ENCODE measurements around the gene GALNS.
A peak's percentile ranks its signal among the peaks of the same experiment; 100 is the strongest.
"Not testable (repeated sequence)": the region's sequence is repeated elsewhere in the genome, so short reads cannot be mapped to it uniquely, and the experiment has no call there.

Gene GALNS, protein sequence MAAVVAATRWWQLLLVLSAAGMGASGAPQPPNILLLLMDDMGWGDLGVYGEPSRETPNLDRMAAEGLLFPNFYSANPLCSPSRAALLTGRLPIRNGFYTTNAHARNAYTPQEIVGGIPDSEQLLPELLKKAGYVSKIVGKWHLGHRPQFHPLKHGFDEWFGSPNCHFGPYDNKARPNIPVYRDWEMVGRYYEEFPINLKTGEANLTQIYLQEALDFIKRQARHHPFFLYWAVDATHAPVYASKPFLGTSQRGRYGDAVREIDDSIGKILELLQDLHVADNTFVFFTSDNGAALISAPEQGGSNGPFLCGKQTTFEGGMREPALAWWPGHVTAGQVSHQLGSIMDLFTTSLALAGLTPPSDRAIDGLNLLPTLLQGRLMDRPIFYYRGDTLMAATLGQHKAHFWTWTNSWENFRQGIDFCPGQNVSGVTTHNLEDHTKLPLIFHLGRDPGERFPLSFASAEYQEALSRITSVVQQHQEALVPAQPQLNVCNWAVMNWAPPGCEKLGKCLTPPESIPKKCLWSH

DNA sequence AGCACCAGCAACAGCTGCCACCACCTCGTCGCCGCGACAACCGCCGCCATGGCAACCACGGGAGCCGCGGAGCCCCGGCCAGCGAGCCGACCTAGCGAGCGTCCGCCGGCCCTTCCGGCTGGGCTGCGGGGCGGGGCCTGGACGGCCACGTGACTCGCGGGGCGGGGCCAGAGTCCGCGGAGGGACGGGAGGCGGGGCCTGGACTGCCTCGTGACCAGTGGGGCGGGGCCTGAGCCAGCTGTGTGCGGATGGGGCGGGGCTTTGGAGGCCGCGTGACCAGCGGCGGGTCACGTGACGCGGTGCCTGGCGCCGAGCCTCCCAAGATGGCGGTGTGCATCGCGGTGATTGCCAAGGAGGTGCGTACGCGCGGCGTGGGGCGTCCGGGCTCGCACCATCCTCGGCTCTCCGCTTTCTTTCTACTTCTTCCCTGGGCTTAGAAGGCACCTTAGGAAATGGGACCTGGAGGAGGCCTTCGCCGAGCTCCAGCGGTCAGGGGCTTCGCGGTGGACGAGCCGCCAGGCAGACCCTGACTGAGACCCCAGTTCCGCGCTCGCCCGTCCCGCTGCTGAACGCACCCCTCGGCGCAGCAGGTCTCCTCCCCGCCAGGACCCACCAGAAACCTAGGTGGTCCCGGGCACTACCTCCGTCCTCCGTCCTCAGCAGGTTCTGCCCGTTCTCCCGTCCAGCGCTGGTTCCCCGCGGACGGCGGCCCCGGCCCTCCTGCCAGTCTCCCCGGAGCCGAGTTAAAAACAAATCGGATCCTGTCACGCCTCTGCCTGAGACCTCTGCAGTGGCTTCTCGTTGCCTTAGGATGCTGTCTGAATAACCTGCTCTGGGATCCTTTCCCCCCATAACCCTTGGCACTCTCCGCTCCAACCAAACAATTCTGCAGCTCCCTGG lies at the start of gene GALNS, which contains the start of gene TRAPPC2L:
GALNS (minus strand) TSS at position 120 of the 900 bp plus-strand sequence; CDS start at position 50, 70 bp downstream.
TRAPPC2L (plus strand) TSS at position 300 of the 900 bp plus-strand sequence; CDS start at position 324, 24 bp downstream.
- peak; percentile 78 to 86 for DNase-seq

DNA sequence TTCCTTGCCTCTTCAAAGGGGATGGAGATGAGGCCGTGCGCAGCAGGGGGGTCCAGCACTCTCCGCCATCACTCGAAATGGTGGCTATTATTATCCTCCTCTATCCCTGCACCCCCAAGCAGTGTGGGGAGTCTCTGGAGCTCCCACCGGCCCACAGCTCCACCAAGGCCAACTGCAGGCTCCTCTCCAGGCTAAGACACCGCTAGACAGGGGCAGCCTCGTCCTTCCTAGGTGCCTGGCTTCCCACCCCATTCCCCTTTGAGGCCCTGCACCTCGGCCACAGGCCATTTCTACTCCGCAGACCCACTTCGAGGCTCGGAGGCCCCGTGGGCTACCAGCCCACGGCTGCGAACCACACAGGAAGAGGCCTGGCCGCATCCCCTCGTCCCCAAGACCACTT lies 49.3 kb upstream of the GALNS start:
- DNase-seq = no peak

DNA sequence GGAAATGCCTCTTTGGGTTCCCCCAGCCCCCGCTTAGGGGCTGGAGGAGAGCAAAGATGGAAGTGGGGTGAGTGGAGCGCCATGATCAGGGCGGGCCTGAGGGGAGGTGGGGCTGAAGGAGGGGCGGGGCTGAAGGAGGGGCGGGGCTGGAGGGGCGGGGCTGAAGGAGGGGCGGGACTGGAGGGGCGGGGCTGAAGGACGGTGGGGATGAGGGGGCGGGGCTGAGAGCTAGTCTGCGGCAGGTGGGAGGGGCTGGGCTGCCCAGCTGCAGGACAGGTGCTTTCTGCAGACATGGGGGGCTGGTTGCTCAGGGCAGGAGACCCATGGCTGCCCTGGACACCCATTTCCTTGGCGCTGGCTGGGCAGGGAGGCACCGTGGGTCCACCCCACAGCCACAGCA lies 48.8 kb upstream of the GALNS start:
- no peak for DNase-seq

DNA sequence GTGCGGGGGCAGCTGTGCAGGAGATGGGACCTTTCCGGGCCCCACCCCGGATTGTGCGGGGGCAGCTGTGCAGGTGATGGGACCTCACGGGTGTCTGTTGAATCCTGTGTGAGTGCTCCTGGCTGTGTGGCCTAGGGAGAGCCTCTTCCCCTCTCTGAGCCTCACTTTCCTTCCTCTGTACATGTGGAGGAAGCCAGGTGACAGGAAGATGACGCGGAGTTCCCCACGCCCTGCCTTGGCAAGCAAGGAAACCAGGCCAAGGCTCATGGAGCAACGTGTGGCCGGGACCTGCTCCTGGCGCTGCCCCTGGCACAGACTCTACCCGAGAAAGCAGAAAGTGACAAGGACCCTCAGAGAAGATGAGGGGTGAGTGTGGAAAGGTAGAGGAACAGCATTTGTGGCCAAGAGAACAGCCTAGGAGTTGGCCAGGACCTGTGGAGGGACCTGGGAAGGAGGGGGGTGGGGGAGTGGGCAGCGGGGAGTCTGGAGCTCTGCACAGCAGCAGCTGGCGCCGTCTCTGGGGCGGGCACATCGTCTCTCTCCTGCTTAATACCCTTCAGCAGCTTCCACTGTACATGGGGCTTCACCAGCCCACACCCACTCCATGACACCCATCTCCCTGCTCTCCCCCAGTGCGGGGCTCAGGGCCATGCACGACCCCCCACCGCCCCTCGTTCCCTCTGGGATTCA lies 48.1 kb upstream of the GALNS start:
- no peak for DNase-seq

DNA sequence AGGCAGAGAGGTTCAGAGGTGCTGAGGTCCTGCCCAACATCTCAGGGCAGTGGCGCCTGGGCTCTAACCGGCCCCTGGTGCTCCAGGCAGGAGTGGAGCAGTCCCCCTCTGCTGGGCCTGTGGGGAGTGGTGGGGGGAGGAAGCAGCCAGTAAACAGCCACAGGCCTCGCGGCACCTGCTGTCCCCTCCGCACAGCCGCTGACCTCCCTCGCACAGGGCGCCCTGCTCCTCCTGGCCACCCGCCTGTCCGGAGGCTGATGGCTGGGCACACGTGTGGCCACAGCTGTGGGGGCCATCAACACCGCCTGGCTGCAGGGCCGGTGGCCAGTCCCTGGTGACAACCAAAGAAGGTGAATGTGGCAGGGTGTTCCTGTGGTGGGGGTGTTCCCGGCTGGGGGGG lies 46.5 kb upstream of the GALNS start:
- no peak for DNase-seq

DNA sequence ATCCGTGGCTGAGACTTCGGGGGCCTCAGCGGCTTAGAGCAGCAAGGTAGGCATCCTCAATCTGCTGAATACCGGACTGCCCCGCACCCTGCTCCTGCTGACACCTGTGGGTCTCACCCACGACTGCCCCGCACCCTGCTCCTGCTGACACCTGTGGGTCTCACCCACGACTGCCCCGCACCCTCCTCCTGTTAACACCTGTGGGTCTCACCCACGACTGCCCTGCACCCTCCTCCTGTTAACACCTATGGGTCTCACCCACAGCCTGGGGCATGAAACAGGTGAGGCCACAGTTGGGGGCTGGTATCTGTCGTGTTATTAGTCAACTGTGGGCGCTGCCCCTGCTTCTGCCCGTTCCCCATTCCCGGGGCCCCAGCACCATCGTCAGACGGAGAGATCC lies 46.0 kb upstream of the GALNS start:
- DNase-seq = no peak

DNA sequence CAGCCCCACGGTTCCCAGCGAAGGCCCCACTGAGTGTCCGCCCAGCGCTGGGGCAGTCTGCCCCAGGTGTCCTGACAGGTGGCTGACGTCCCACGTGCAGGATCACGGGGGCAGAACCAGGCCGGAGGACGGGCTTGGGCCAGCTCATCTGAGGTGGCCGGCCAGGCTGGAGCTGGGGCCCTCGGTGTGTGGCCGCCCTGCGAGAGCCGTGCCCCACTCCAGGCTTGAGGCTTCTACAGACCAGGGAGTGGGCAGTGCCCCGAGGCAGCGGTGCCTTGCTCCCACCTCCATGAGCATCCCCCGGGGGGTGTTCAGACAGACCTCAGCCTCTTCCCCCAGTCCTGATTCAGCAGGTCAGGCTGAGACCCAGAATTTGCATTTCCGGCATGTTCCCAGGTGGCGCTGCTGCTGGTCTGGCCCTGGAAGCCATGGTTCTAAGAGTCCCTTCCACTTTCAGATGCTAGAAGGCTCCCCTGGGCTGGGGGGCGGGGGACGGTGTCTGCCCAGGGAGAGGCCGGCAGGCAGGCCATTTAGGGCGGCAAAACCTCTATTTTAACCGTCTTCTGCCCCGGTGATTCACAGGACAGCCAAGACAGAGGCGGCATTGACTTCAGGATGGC lies 45.1 kb upstream of the GALNS start:
- no peak for DNase-seq

DNA sequence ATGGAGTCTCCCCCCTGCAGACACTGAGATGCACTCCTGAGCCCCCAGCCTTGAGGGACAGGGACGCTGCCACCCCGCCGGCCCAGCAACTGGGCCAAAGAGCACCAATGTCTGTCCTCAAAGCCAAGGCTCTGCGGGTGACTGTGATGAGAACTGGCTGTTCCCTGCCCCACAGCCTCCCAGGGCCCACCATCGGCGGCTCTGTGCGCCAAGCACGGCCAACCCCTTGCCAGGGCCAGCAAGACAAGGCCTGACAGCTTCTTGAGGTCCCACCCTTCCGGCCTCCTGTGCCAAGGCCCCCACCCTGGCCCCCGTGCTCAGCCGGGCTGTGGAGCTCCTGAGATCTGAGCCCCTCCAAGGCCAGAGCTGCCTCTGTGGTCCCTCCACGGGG lies 43.9 kb upstream of the GALNS start:
- DNase-seq = no peak

DNA sequence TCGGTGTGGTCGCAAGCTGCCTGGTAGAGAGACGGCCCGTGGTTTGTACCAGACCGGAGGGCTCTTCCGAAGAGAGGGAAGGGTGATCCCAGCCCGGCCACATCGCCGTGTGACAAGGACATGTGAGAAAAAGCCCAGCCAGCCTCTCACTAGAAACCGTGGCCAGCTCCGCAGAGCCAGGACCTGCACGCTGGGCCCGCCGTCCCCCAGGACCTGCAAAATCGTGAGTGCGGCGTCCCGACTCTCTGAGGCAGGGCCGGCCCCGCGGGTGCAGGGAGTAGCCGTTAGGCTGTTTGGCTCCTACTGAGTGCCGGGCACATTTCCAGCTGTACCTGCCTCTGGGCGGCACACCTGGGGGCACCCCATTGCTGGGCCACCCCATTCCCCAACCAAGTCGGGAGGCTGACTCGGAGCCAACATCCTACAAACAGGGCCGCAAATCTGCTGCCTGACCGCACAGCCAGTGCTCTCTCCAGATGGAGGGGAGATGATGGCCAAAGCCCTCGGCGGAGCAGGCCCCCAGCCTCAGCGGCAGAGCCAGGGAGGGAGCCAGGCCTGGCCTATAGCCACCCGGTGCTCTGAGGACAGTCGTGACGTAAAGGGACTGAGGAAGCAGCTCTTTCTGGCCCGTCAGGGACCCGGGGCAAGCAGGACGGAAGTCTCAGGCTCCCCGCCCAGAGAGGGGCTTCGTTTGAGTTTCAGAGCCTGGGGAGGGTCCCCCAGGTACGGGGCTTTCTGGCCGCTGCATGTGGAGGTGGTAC lies 43.3 kb upstream of the GALNS start:
- no peak for DNase-seq

DNA sequence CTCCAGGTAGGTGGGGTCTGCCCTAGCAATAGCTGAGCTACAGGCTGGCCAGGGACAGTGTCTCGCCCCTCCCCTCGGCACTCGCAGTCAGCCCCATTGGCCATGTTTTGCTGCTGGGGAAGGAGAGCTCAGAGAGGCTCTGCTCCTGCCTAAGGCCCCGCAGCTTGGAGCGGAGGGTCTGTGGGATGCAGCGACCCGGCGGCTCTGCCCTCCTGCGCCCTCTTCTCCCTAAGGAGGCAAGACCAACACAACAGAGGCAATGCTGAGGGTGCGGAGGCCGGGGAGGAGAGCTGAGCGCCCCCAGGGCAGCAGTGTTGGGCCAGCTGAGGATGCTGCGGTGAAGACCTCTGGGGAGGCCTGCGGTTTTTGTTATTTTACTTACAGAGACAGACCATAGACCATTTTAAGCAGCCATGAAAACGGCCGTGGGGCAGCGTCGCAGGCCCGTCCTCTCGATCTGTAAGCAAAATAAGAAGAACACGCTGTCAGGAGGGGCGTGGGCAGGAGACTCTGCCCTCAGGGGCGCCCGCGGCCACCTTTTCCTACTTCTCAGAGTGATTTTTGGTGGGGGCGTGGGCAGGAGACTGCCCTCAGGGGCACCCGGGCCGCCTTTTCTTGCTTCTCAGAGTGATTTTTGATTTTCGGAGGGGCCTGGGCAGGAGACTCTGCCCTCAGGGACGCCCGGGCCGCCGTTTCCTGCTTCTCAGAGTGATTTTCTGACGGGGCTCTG lies 41.1 kb upstream of the GALNS start:
- DNase-seq = no peak

DNA sequence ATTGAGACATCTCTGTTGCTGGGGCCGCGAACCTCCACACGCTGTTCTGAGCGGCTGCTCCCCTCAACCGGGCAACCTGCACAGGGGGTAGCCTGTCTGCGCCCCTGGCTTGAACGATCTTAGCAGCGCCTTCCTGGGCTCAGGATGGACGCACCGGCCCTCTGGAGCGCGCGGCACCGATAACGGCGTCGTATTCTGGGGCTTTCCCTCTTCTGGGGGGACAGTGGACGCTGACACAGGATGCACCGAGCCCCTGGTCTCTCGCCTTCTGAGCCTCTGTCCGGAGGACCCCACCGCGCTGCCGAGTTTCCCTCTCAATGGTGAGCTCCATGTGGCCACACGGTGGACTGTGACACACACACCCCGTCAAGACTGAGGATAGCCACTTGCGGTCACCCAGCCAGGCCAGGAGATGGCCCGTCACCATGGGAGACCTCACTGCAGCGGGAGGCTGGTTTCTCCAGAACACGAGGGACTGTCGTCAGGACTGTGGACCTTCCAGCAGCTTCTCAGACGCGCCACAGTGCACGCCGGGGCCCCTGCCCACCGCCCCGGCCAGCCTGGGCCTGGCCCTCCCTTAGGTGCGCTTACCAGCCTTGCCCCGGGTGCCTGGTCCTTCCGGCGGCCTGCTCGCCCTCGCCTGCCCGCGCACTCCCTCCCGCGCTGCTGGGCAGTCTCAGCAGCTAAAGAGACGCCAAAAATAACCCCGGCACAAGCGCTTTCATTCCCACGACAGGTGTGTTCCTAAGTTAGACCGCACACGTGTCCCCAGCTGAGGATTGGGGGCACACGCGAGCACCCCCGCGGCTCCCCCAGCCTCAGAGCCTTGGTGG lies 39.7 kb upstream of the GALNS start:
- no peak for DNase-seq

DNA sequence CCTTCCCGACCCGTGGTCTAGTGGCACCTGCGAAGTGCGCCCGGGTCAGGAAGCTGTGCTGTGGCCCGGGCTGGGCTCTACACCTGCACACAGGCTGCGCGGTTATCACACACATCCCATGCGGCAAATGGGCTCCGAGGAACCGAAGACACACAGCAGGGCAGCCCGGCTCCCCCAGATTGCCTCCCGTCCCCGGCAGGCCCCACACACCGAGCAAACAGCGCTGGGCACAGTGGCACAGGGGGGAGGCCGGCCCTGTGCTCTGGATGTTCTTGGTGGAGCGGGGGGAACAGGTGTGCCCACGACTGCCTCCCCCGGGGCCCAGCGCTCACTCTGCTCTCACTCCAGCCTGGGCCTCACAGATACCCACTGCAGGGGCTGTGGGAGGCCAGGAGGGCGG lies 38.6 kb upstream of the GALNS start:
- DNase-seq = no peak

DNA sequence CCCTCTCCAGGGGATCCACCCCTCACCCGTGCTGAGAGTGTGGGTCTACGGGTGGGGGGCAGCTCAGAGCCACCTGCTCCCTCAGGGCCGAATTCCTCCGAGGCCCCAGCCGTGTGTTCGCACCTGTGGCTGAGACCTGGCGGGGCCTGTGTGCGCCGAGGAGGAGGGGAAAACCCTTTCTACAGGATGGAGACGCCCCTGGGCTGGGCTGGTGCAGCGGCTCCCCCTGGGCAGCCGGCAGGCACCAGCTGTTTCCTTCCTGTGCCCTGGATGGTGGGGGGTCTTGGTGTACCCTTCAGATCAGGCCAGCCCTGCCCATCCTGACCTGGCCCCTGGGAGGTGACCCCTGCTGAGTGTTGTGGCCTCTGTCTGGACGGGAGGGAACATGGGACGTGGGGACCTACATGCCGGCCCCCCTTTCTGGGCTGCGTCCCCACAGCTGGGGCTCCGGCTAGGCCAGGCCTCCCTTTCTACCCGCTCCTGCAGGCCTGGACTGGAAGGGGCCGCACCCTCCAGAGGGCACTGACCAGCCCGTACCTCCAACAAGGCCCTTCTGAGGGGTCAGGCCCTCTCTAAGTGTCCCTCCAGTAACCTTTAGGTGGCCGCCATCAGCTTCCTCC lies 38.0 kb upstream of the GALNS start:
- no peak for DNase-seq

DNA sequence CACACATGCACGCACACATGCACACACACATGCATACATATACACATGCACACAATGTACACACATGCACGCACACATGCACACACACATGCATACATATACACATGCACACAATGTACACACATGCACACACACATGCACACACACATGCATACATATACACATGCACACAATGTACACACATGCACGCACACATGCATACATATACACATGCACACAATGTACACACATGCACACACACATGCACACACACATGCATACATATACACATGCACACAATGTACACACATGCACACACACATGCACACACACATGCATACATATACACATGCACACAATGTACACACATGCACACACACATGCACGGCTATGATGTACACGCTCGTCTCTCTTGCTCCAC lies 37.5 kb upstream of the GALNS start:
- DNase-seq = not testable (repeated sequence)

DNA sequence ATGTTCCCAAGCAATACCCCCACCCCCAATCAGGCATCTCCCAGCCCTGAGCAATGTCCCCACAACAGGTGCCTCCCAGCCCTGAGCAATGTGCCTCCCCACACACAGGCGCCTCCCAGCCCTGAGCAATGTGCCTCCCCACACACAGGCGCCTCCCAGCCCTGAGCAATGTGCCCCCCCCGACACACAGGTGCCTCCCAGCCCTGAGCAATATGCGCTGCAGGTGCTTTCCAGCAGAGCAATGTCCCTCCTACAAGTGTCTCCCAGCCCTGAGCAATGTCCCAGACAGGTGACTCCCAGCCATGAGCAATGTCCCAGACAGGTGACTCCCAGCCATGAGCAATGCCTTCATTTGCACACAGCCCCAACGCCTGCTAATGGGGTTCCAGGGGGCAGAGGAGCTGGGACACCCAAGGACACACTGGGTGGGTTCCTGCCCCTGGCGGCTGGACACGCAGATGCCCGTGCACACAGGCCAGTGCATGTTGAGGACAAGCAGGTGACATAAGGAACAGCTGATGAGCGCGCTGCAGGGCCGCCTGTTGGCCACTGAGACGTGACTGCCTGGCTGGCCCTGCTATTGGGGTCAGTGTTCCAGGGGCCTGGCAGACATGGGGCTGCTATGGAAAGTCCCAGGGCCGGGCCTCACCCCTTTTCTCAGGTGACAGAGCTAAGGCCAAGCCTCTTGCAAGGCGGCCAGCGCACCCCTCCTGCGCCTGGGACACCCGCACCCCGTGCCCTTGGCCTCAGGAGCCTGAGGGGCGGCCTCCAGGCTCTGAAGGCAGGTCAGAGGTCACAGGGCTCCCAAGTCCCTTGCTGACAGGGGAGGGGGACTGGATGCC lies 36.6 kb upstream of the GALNS start:
- DNase-seq = no peak

DNA sequence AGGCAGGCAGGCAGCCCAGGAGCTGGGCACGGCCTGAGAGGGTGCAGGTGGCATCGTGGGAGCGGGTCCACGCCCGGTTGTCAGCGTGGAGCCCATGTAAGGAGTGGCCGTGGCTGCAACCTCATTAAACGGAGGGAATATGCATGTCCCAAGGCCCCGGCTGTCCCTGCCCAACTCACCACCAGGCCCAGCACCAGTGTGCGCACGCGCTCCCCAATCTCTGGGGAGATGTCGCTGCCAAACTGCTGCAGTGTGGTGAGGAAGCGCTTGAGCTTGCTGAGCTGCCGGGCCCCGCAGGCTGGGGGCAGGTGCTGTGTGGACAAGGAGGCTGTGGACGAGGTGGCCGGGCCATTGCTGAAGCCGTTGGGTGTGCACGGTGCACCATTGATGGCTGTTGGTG lies 35.3 kb upstream of the GALNS start:
- no peak for DNase-seq

DNA sequence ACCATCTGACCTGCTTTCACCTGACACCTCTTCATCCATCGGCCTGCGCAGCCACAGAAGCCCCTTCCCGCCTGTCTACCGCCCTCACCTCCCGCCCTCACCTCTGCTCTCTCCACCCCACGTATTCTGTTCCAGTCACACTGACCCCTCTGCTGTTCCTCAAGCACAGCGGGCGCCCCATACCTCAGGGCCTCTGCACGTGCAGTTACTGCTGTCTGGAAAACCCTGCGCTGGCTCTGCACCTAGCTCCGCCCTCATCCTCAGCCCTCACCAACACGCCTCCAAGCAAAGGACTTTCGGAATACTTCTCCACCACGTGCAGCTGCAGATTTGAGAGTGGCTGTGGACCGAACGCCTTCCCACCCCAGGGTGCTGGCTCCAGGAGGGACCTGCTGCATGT lies 34.3 kb upstream of the GALNS start:
- DNase-seq = no peak

DNA sequence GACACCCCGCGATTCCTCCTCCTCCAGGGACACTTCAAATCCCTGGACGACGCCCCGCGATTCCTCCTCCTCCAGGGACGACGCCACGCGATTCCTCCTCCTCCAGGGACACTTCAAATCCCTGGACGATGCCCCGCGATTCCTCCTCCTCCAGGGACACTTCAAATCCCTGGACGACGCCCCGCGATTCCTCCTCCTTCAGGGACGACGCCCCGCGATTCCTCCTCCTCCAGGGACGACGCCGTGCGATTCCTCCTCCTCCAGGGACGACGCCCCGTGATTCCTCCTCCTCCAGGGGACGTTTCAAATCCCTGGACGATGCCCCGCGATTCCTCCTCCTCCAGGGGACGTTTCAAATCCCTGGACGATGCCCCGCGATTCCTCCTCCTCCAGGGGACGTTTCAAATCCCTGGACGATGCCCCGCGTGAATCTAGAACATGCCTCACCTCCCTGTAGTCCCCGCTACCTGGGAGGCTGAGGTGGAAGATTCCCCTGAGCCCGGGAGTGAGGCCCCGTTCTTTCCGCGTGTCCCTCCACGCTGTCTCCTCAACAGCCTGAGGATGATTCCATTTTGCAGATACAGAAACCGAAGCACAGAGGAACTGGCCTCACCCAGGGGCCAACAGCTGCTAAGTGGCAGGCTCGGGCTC lies 33.1 kb upstream of the GALNS start:
- not testable (repeated sequence) for DNase-seq

All from Kasumi-1 (cell line).